ENCODE results near the gene ZCCHC2.

Gene ZCCHC2

GRCh38 chr18:62602706-62603105, 79.9 kb downstream of the ZCCHC2 start:
- no peaks in the 10 kb centered on the region for H3K9me3 ChIP-seq

GRCh38 chr18:62603211-62603610, 80.4 kb downstream of the ZCCHC2 start:
- H3K27ac ChIP-seq, result no peak overlapping the region
- H3K4me3 ChIP-seq, result no peak overlapping the region
- intact Hi-C loops (cut with DNase I; ENCODE audit: low total_unique reads), result no loop called here
- no peaks in the 10 kb centered on the region for H3K4me1 ChIP-seq
- TF ChIP-seq CTCF (IDR thresholded peaks at IDR 0.05), result no peak
- no peaks in the 10 kb centered on the region for H3K36me3 ChIP-seq
- peak in 1 of 2 donors; percentile 32 for DNase-seq
- peaks cover 0 to 25% of the 10 kb centered on the region in 2 donors for H3K27me3 ChIP-seq
- H3K9me3 ChIP-seq, result no peaks in the 10 kb centered on the region

More at GRCh38 chr18:62602706-62603105, 79.9 kb downstream of the ZCCHC2 start:
- DNase-seq, result peak in 1 of 2 donors; percentile 17
- peaks cover 0 to 27% of the 10 kb centered on the region in 2 donors for H3K27me3 ChIP-seq
- no peaks in the 10 kb centered on the region for H3K4me1 ChIP-seq
- no peaks in the 10 kb centered on the region for H3K36me3 ChIP-seq
- H3K4me3 ChIP-seq, result no peak overlapping the region
- TF ChIP-seq CTCF (IDR thresholded peaks at IDR 0.05), result no peak
- no peak overlapping the region for H3K27ac ChIP-seq
- intact Hi-C loops (cut with DNase I; ENCODE audit: low total_unique reads), result no loop called here

- Histone ChIP-seq H3K4me3 (no peak overlapping the region), H3K9me3 (no peaks in the 10 kb centered on the region), H3K27ac (no peak overlapping the region), H3K4me1 (no peaks in the 10 kb centered on the region), H3K27me3 (peaks cover 0 to 20% of the 10 kb centered on the region in 2 donors), H3K36me3 (no peaks in the 10 kb centered on the region)
- peak in 1 of 2 donors; percentile 29 for DNase-seq
- intact Hi-C loops (cut with DNase I; ENCODE audit: low total_unique reads), result no loop called here
- no peak for TF ChIP-seq CTCF (IDR thresholded peaks at IDR 0.05)
Observed at GRCh38 chr18:62603979-62604378, 81.2 kb downstream of the ZCCHC2 start.

- H3K27me3 ChIP-seq, result peaks cover 0 to 13% of the 10 kb centered on the region in 2 donors
- peaks cover 0 to 4% (median 1%) of the 10 kb centered on the region in 4 donors for H3K4me1 ChIP-seq
- no peaks in the 10 kb centered on the region for H3K9me3 ChIP-seq
- H3K4me3 ChIP-seq, result no peak overlapping the region
- no peak for DNase-seq
- intact Hi-C loops (cut with DNase I; ENCODE audit: low total_unique reads), result no loop called here
- no peaks in the 10 kb centered on the region for H3K36me3 ChIP-seq
- no peak overlapping the region for H3K27ac ChIP-seq
- TF ChIP-seq CTCF (IDR thresholded peaks at IDR 0.05), result no peak
Observed at GRCh38 chr18:62605685-62606084, 82.9 kb downstream of the ZCCHC2 start.

DNA sequence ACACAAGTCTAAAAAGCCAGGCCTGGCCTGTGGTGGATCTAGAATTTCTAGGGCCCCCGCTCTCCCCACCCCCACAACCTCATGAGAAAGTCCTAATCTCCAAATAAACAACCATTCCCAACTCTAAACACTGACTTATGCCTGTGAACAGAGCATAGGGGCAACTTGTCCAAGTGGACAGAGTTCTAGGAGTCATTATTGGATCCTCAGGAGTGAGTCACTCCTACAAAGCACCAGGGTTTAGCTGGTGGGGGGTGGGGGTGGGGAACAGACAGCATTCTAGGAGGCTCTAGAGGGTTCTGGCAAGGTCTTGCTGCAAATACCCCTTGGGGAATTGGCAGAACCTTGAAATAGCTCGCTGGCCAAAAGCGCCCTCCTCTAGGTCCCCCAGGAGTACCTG, 83.3 kb downstream of the ZCCHC2 start:
- H3K27me3 ChIP-seq, result peaks cover 0 to 13% of the 10 kb centered on the region in 2 donors
- H3K4me3 ChIP-seq, result no peak overlapping the region
- no peaks in the 10 kb centered on the region for H3K9me3 ChIP-seq
- no peaks in the 10 kb centered on the region for H3K36me3 ChIP-seq
- no peak for DNase-seq
- H3K4me1 ChIP-seq, result peaks cover 0 to 8% (median 4%) of the 10 kb centered on the region in 4 donors
- intact Hi-C loops (cut with DNase I; ENCODE audit: low total_unique reads), result no loop called here
- no peak for TF ChIP-seq CTCF (IDR thresholded peaks at IDR 0.05)
- no peak overlapping the region for H3K27ac ChIP-seq

DNA sequence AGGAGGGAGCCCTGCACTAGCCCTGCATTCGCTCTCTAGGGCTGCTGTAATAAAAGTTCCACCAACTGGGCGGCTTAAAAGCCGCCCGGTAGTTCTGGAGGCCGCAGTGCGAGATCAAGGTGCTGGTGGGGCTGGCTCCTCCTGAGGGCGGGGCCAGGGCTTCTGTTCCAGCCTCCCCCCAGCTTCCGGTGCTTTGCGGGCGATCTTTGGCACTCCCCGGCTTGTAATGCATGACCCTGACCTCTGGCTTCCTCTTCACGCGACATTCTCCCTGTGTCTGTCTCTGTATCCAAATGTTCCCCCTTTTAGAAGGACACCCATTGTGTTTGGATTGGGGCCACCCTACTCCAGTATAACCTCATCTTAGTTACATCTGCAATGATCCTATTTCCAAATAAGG, 84.5 kb downstream of the ZCCHC2 start:
- H3K4me3 ChIP-seq, result no peak overlapping the region
- no peak for DNase-seq
- intact Hi-C loops (cut with DNase I; ENCODE audit: low total_unique reads), result no loop called here

More for the DNA sequence above, 84.5 kb downstream of the ZCCHC2 start:
- no peaks in the 10 kb centered on the region for H3K9me3 ChIP-seq
- H3K36me3 ChIP-seq, result no peaks in the 10 kb centered on the region
- TF ChIP-seq CTCF (IDR thresholded peaks at IDR 0.05), result no peak
- peaks cover 0 to 14% of the 10 kb centered on the region in 2 donors for H3K27me3 ChIP-seq
- H3K27ac ChIP-seq, result no peak overlapping the region
- H3K4me1 ChIP-seq, result peaks cover 0 to 20% (median 5%) of the 10 kb centered on the region in 4 donors

Data from tibial artery (tissue), 4 donors.